GM21526 (cell line): Measurements from ENCODE around the gene ZNF180.
"Not testable (repeated sequence)": the region's sequence is repeated elsewhere in the genome, so short reads cannot be mapped to it uniquely, and the experiment has no call there.

Experiments used
- ATAC-seq: cut with Tn5 transposase; IDR thresholded peaks from one replicate; pipeline ENCODE4 v1.9.1; 2021; ENCODE audit warnings: moderate library complexity; ENCODE audit not compliant: unreplicated experiment, low FRiP score

ZNF180 gene

DNA sequence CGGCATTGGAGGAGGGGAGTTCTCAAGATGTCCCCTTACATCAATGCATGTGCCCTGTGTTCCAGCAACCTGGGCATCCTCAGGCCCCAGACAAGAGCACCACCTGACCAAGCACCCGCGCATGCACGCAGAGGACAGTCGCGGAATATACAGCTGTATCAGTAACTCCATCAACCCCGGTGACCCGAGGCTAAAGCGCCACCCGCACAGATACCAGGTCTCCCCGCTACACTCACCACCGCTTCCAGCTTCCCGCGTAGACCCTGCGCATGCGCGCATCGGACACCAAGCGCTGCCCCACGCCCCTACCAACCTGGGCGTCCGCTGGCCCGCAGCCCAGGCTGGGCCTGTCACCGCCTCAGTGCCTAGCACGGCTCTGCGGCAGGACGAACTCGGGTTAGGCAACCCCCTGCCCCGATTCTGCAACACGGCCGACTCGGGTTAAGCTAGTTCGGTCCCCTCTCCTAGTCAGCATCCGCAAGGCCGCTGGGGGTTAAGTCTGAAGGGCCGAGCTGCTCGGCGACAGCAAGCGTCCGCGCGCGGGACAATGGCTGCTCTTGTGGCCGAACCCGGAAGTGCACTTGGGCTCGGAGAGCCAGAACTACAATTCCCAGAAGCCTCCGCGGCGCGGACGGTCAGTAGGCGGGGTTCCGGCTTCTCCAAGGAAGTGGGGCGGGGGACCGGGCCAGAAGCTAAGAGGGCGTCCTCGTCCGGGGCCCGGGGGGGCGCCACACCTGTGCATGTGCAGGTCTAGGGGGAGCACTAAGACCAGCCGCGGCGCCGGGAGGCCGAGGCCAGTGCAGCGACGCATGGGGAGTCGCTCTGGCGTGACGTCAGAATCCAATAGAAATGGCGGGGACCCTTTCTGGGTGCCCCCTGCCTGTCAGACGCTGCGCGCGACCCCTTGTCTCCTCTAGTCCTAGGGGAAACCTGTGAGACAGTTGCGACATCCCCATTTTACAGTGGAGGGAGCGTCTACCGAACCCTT lies at the start of gene ZNF180:
Gene ZNF180, minus strand, starts transcription at position 561 of the 988 bp plus-strand sequence. CDS start 3,188 bp downstream, outside the sequence.
- ATAC-seq, result peak; percentile 74

DNA sequence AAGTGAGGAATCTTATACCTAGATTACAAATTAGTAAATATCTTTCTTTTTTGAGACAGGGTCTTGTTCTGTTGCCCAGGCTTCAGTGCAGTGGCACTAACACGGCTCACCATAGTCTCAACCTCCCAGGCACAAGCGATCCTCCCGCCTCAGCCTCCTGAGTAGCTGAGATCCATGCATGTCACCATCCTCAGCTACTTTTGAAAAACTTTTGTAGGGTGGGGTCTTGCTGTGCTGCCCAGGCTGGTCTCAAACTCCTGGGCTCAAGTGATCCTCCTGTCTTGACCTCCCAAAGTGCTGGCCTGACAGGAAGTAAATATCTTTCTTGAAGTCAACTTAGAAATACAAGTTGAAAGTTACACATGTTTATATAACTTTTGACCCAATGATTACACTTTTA lies 49.2 kb upstream of the ZNF180 start:
- no peak for ATAC-seq

DNA sequence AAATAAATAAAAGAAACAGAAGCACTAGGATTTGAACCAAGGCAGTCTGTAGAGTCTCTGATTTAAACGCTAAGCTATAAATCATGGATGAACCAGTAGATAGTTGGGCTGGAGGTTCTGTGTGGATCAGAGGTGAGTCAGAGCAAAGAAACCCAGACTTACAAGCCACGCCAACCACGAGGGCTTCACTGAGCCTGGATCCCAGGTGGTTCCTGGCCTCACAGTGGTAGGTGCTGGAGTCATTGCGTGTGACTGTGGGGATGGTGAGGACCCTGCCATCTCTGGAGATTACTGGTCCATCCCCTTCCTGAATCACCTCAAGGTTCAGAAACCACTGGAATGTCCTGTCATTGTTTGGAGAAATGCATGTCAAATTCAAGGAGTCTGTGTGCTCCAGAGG lies 48.4 kb upstream of the ZNF180 start:
- no peak for ATAC-seq

DNA sequence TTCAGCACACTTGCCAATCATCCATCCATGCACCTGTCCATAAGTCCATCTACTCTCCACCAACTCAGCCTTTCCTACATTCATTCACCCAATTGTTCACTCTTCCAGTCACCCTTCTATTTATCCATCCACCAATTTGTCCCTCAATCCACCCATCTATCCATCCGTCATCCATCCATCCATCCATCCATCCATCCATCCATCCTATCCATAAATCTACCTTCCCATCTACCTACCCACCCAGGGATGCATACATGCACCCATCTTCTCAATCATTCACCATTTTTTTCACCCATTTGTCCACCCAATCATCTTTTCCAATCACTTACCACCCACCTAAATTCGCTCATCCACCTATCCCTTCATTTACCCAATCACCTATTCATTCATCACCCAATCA lies 43.7 kb upstream of the ZNF180 start:
- no peak for ATAC-seq

DNA sequence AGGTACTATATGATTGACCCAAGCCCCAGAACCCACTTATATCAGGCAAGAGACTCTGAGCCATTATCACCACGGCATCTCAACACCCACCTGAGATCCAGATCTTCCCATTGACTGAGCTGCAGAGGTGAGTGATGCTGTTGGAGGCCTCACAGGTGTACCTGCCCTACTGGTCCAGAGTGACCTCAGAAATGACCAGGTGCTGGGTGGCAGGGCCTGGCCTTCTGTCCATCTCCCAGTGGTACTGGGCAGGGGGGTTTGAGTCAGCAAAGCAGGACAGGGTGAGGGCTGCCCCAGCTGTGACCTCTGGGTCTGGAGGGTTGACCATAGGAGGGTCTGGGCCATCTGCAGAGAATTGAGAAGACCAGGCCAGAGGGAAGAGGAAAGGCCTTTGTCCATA lies 42.3 kb upstream of the ZNF180 start:
- no peak for ATAC-seq

DNA sequence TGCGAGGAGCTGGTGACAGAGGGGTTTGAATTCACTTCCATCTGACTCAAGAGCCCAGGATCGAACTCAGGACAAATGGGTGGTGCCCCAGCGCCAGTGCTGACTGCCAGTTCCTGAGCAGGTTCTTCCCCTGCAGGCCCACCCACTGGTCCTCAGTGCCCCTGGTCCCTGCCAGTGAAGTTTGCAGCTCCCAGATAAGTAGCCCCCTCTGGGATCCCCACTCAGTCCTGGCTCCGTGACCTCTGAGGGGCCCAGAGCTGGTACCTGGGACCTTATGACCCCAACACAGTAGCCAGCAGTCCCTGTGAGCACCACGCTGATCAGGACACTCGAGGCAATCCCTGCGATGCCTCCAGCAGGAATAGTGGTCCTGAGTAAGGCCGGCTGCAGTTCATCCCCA lies 40.4 kb upstream of the ZNF180 start:
- ATAC-seq, result no peak

DNA sequence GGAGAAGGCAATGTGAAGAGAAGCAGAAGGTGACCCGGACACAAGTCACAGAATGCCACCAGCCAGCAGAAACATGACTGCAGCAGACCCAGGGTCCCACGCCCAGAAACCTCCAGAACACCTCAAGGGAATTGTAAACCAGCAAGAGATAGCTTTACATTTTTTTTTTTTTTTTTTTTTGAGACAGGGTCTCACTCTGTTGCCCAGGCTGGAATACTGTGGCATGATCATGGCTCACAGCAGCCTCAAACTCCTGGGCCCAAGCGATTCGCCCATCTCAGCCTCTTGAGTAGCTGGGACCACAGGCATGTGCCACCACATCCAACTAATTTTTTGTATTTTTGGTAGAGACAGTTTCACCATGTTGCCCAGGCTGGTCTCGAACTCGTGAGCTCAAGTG lies 39.7 kb upstream of the ZNF180 start:
- no peak for ATAC-seq

DNA sequence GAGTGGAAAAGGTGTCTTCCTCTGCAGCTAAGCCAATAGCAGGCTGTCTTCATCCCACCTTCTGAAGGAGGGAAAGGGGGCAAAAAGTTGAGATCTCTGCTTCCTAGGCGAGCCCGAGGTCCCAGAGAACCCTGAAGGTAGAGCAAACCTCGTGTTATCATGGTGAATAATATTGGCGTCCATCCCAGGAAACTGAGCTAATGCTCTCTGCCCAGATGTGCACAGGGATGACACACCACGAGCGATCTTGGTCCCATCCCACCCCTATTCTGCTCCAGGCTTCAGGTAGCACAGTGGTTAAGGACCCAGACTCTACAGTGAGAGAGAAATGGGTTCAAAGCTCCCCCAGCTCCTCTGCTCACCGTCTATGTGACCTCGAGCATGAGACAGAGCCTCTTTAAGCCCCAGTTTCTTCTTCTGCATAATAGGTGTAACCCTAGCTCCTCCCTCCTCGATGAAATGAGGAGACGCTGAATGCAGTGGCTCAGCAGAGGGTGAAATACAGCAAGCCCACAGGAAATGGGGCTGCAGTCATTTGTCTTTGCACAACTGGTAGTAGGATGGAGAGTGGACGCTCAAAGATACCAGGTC lies 39.0 kb upstream of the ZNF180 start:
- ATAC-seq, result no peak

DNA sequence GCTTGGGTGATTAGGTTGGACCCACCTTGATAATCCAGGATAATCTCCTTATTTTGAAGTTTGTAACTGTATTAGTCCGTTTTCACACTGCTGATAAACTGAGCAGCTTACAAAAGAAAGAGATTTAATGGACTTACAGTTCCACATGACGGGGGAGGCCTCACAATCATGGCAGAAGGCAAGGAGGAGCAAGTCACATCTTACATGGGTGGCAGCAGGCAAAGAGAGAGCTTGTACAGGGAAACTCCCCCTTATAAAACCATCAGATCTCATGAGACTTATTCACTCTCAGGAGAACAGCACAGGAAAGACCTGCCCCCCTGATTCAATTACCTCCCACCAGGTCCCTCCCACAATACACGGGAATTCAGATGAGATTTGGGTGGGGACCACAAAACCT lies 35.0 kb upstream of the ZNF180 start:
- ATAC-seq, result not testable (repeated sequence)

DNA sequence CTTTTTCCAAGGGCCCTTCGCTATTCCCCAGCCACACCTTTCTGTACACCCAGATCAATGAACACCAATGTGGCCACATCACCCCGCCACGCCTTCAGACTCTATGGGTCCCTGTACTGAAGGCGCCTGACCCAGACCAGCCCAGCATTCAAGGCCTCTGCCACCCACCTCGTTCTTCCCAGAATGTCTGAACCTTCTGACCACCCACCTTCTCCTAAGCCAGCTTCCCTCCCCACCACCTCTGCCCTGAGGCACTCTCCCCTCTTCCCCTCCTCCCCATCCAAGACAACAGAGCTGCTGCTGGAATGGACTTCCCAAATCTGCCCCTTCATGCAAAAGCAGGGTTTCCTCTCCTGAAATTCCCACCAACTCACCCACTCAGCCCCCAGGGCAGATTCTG lies 32.5 kb upstream of the ZNF180 start:
- no peak for ATAC-seq

DNA sequence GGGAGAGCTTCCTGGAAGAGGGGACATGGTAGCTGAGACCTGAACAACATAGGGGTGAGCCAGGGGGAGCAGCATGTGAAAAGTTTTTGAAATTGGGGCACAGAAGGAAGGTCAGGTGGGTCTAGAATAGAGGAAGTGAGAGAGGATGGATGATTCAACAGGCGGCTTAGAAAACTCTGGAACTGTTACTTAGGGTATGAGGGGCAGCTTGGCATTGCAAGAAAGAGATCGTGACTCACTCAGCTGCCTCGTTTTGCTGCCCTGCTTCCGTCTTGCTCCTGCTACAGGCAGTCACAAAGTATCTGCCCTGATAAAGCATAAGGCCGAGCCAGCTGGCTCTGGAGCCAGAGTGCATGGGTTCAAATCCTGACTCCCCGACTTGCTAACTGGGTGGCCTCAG lies 30.5 kb upstream of the ZNF180 start:
- ATAC-seq, result no peak

DNA sequence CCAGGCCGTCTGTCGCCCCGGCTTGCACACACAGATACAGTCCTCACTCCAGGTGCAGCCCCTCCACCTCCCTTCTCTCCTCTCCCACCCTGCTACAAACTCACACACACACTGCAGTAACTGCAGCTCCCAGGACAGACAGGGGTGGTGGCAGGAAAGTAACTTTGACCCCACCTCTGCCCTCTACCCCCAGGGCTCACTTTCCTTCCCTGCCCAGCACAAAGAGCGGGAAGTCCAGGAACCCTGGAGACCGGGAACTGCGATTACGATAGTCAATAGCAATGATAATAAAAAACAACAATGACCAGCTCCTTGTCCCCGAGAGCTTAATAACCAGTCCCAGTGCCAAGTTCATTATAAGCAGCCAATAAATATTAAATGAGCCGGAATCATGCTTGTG lies 29.2 kb upstream of the ZNF180 start, which contains the start of gene CEACAM20:
Gene CEACAM20, minus strand, starts transcription at position 140 of the 400 bp plus-strand sequence. CDS start 166 bp downstream, outside the sequence.
- ATAC-seq, result no peak

DNA sequence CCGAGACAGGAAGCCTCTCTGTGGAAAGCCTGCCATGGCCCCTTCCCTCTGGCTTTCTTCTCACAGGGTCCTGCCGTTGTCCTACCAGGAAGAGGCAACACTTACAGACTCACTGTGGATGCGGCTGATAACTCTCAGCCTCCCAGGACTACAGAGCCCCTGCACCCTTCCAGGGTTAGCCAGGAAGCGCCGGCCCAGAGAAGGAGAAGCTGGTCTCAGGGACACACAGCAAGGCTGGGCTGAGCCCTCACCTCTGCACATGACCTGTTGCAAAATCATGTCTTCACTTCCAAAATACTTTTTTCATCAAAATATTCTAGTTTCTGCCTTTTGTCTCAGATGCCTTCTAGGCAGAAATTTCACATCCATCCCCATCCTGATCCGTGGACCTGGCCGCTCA lies 27.2 kb upstream of the ZNF180 start:
- ATAC-seq, result no peak

DNA sequence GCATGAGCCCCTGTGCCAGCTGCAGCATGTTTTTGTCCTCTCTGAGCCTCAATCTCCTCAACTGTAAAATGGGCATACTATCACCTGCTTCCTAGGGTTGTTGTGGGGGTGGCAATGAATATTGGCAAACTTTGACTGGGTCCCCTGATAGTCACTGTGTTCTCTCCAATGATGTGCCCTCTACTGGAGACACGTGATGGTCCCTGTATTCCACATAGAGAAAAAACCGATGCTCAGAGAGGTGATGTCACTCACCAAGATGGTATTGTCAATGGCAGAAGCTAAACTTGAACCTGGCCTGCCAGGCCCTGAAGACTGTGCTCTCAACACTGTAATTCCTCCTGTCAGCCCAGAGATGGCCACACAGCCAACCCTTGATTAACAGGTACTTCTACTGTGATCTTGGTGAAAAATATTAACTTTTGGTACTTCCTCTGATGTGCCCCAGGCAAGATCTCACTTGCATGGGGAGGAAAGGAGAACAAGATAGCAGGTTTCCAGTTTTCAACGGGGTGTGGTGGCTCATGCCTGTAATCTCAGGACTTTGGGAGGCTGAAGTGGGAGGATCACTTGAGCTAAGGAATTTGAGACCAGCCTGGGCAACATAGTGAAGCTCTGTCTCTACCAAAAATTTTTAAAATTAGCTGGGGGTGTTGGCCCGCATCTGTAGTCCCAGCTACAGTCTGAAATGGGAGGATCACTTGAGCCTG lies 25.6 kb upstream of the ZNF180 start:
- no peak for ATAC-seq

DNA sequence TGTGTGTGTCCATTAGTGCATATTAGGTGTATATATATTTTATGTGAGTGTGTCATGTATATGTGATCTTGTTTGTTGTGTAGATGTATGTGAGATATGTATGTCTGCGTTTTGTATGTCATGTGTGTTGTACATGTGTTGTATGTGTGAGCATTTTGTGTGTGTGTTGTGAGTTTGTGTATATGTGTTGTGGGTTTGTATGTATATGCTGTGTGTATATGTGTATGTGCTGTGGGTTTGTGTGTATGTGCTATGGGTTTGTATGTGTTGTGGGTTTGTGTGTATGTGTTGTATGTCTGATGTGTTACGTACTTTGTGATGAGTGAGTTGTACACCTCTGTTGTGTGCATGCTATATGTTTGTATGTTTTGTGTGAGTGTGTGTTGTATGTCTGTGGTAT lies 21.0 kb upstream of the ZNF180 start:
- ATAC-seq, result no peak

DNA sequence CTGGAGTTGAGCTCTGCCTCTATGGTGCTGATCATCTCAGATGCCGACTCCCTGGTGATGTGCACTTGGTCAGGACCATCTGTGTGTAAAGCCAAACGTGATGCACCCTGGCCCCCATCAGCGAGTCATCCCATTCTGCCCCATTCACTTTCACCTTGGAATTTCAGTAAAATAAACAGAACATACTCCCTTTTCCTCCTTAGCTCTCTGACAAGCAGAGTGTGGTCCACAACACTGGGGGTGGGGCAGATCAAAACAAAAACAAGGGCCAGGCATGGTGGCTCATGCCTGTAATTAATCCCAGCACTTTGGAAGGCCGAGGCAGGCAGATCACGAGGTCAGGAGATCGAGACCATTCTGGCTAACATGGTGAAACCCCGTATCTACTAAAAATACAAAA lies 16.8 kb upstream of the ZNF180 start:
- ATAC-seq, result no peak

DNA sequence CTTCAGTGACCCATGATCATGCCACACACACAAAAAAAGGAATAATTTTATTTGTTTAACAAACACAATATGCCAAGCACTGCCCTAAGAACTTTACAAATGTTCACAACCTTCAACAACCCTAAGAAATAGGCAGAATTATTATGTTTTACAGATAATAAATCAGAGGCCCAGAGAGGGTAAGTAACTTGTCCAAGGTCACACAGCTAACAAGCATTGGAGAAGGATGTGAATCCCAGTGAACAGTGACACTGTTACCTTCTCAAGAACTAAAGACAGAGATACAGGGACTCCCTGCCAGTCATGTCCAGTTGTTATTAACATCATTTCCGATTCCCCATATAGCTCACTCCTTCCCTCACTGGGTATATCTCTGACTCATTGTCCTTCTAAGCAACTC lies 15.6 kb upstream of the ZNF180 start:
- ATAC-seq, result no peak

DNA sequence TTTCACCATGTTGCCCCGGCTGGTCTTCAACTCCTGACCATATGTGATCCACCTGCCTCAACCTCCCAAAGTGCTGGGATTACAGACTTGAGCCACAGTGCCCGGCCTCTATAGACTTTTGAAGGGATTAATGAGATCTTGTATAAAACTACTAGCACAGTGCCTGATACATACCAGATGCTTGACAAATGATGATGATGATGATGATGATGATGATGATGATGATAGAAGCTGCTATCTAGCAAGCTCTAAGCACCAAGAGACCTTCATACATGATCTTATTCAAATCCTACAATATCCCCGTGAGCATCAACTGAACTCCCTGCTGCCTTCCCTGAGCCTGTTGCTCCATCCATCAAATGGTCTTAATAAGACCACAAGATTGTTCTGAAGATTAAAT lies 14.7 kb upstream of the ZNF180 start:
- no peak for ATAC-seq

DNA sequence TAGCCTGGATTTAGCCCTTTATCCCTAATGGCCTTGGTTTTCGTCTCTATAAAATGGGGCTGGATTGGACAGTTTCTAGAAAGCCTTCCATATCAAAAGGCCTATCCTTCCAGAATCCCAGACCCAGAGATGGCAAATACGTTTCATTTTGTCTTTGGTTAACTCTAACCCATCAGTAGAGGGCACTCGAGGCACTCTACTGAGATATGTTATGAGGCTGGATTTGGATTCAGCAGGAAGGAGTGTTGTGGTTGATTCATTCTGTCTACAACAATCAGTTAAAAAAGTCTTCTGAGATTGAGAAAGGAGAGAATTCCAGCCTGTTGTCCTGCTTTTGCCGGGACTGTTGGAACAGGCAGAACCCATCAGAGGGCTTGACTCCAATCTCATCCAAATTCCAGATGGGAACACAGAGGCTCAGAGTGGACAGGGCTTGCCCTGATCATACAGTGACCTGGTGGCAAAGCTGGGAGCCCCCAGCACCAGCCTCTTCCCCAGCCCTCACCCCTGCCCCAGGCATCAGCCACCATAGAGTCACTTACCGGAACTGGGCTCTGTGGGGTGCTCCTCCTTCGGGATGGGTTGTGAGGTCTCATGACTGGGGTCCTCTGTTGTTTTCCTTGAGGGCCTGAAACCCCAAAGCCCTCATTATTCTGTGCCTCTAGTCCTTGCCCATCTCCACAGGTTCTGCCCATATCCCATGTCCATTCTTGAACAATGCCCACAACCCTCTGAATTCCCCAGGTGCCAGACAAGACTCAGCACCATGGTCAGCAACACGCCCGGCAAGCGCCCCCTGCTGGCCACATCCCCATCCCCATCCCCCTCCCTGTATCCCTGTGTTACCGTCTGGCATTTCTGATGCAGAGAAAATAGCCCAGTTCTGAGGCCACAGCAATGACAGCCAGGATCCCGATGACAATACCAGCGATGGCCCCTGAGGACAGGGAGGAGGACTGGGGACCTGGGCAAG lies 12.3 kb upstream of the ZNF180 start:
- no peak for ATAC-seq

DNA sequence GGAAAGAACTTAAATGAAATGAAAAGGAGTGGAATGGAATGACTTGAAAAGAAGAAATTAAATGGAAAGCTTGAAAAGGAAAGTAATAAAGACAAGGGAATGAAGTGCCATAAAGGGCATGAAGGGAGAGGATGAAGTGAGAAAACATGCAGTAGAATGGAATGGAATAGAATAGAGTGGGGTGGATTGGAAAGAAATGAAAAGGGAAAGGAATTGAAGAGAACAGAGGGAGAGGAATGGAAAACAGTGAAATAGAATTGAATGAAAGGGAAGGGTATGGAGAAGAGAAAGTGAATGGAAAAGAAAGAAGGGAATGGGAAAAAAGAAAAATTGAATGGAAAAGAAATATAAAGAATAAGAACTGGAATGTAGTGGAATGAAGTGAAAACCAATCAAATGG lies 9.2 kb upstream of the ZNF180 start:
- ATAC-seq, result no peak
